GM12878 (cell line): ENCODE measurements around the gene GJC3. TPM values are rescaled to one million over a fixed set of nuclear protein-coding genes. Genes with fewer than 3 reads are reported as not detected.

Experiments
- ATAC-seq: fragments of 200-7000 bp; cut with Tn5 transposase; 3 replicates; pipeline ENCODE4 v1.9.1; 2020; ENCODE audit warnings: mild to moderate bottlenecking, moderate library complexity
- BruUV-seq: library from RNA; stranded (reverse); fragments of 400-500 nt; replicated peaks from 2 replicates; lab custom pipeline; 2021; lab: Mats Ljungman, UMichigan
- CTCF ChIA-PET: fragments of 300-600 bp; sonication (Branson Sonifier 250); formaldehyde crosslinking; extraction: SDS; loops from one replicate; lab custom pipeline; 2021; ENCODE audit warnings: inconsistent platforms; lab: Yijun Ruan, JAX
- POLR2A ChIA-PET: fragments of 350-600 bp; formaldehyde crosslinking; extraction: SDS; loops from one replicate; lab custom pipeline; 2021; ENCODE audit warnings: inconsistent platforms; lab: Charles Lee
- RAD21 ChIA-PET: fragments of 300-600 bp; sonication (Branson Sonifier 250); formaldehyde crosslinking; loops from one replicate; lab custom pipeline; 2023; ENCODE audit warnings: antibody characterized with exemption; ENCODE audit not compliant: unreplicated experiment; lab: Charles Lee
- SMC1A ChIA-PET: fragments of 300-600 bp; sonication (Branson Sonifier 250); formaldehyde crosslinking; loops from one replicate; lab custom pipeline; 2023; ENCODE audit not compliant: unreplicated experiment, uncharacterized antibody; lab: Charles Lee
- DNase-seq: peaks from one replicate; pipeline ENCODE4 v3.0.0-alpha.2; 2011; ENCODE audit warnings: low read depth, low spot score
- FAIRE-seq: peaks from 3 replicates; lab custom pipeline; 2011; peaks lifted over from hg19 to GRCh38; lab: Jason Lieb, UNC
- H2AFZ ChIP-seq: 2 replicates; pipeline ENCODE4 v1.6.0; 2011; ENCODE audit warnings: low read depth, low read length, control low read depth; ENCODE audit not compliant: control insufficient read depth
- H3K27ac ChIP-seq: 2 replicates; pipeline ENCODE4 v1.5.1; 2011; ENCODE audit warnings: control low read depth; ENCODE audit not compliant: control insufficient read depth, insufficient read depth
- H3K27me3 ChIP-seq, 2 experiments: replicated peaks in 1 of 2; 2 replicates each; pipeline versions ENCODE4 v1.6.0 to v1.6.1; 2011; ENCODE audit warnings: low read length in 1 of 2; ENCODE audit not compliant: control insufficient read depth in 2 of 2, insufficient read depth in 2 of 2
- H3K36me3 ChIP-seq, 2 experiments: 2 replicates each; pipeline ENCODE4 v1.5.1; 2011; ENCODE audit warnings: low read length in 1 of 2; ENCODE audit not compliant: control insufficient read depth in 2 of 2, insufficient read depth in 2 of 2
- H3K4me1 ChIP-seq: 2 replicates; pipeline ENCODE4 v1.6.1; 2011; ENCODE audit warnings: mild to moderate bottlenecking, low read length, moderate library complexity, mixed read lengths; ENCODE audit not compliant: control insufficient read depth, insufficient read depth
- H3K4me2 ChIP-seq: 2 replicates; pipeline ENCODE4 v1.6.0; 2011; ENCODE audit warnings: control low read depth; ENCODE audit not compliant: control insufficient read depth, insufficient read depth
- H3K4me3 ChIP-seq: fragments of 200-600 bp; sonication (generic); 2 replicates; pipeline ENCODE4 v1.5.1; 2016
- H3K79me2 ChIP-seq: 2 replicates; pipeline ENCODE4 v1.6.0; 2011; ENCODE audit warnings: low read length; ENCODE audit not compliant: control insufficient read depth, insufficient read depth
- H3K9ac ChIP-seq: 2 replicates; pipeline ENCODE4 v1.8.0; 2011; ENCODE audit warnings: low read length, control low read depth, mixed read lengths; ENCODE audit not compliant: control insufficient read depth, insufficient read depth
- H3K9me3 ChIP-seq: replicated peaks from 3 replicates; pipeline ENCODE4 v1.5.1; 2011; ENCODE audit warnings: mild to moderate bottlenecking, low read length; ENCODE audit not compliant: control insufficient read depth, insufficient read depth
- H4K20me1 ChIP-seq: 2 replicates; pipeline ENCODE4 v1.6.0; 2011; ENCODE audit not compliant: control insufficient read depth, insufficient read depth
- EP300 ChIP-seq, 2 experiments: fragments of 150-350 bp in 1 of 2; IDR thresholded peaks; 2 replicates each; pipeline ENCODE4 v1.6.1; 2011 to 2012; ENCODE audit warnings: low read depth in 2 of 2, low read length in 2 of 2, borderline replicate concordance in 1 of 2, improper control_type of control experiment in 1 of 2, inconsistent platforms in 1 of 2; ENCODE audit not compliant: control insufficient read depth in 1 of 2
- HDAC6 ChIP-seq: fragments of 200-600 bp; sonication (generic); IDR thresholded peaks from one replicate; pipeline ENCODE4 v1.8.0; 2017; ENCODE audit warnings: antibody characterized with exemption; ENCODE audit not compliant: unreplicated experiment
- WGBS: methylation state at CpG from one replicate; pipeline ENCODE4 v1.1.6; 2016; ENCODE audit warnings: low lambda C conversion rate; ENCODE audit not compliant: insufficient replicate concordance, insufficient coverage; ENCODE audit errors: missing lambda C conversion rate; 5-methylcytosine and 5-hydroxymethylcytosine counted together
- in situ Hi-C: fragments of 300-500 bp; cut with MboI; formaldehyde crosslinking; loops from 9 replicates; pipeline ENCODE4 v1.14.3; 2018; ENCODE audit warnings: mixed read lengths
- intact Hi-C: fragments of 100-400 bp; cut with micrococcal nuclease; formaldehyde crosslinking; loops from one replicate; pipeline ENCODE4 v1.14.2; 2022; ENCODE audit not compliant: unreplicated experiment
- polyA plus RNA-seq, 11 experiments: library from polyadenylated mRNA; depleted of rRNA in 4 of 11; unstranded in 6 of 11; stranded (reverse) in 5 of 11; fragments of >200 nt; fragmentation: Nextera tagmentation in 4 of 11; fragmentation: Illumina TruSeq in 1 of 11; extraction: Ambion mirVana in 4 of 11; extraction: Trizol in 1 of 11; gene quantifications; 1 replicate in 1 of 11; 2 replicates in 10 of 11; pipeline versions ENCODE4 v1.2.1 to v1.2.3, GENCODE V29; 2011 to 2016; ENCODE audit warnings: inconsistent platforms in 2 of 11, missing spikeins in 2 of 11, low read depth in 1 of 11
- total RNA-seq, 4 experiments: library from RNA; depleted of rRNA in 3 of 4; stranded (reverse); fragments of >200 nt in 3 of 4; fragmentation: Illumina TruSeq in 1 of 4; extraction: Trizol in 1 of 4; gene quantifications; 2 replicates each; pipeline versions ENCODE4 v1.2.1 to v1.2.3, GENCODE V29; 2013 to 2021
- TF ChIP-seq, protein P1 (sequence below): fragments of 450-650 bp; formaldehyde crosslinking; IDR thresholded peaks from 2 replicates; pipeline ENCODE4 v1.4.0; 2022; ENCODE audit warnings: mild to moderate bottlenecking, moderate library complexity

The GJC3 gene
- total and polyA plus RNA-seq, 10 of the 15 experiments (the other 5 are each of a cell fraction or from before 2014, with no cell fraction given) = 0.06 to 0.18 (median 0.09) TPM; not detected in 6

DNA sequence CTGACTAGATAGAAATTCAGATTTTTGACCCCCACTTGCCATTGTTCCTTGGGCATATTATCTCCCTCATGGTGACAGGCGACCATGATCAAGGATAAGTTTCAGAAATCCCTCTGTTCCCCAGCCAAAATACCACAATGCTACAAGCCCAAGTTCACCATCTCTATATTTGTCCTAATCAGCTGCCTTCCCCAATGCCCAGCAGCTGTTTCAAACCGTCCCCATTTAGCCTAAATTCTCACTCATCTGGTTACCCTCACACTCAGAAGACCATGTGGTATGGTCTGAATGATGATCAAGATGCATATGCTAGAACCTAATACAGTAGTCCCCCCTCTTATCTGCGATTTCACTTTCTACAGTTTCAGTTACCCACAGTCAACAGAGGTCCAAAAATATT, 956 bp upstream of the GJC3 start:
- in situ Hi-C loops = no loop called here
- no peak overlapping the region for H2AFZ ChIP-seq
- no peak overlapping the region for H3K4me2 ChIP-seq
- FAIRE-seq (no peak), DNase-seq (no peak), ATAC-seq (no peak)
- H3K79me2 ChIP-seq = no peaks in the 10 kb centered on the region
- no peaks in the 10 kb centered on the region for H4K20me1 ChIP-seq
- RAD21 ChIA-PET = interaction anchor here (1.0 kb wide), 1 partner anchor 17 kb away, joined by 4 read pairs; no protein-coding TSS in a partner anchor
- CTCF ChIA-PET = interaction anchor here (2.0 kb wide), 1 partner anchor 17 kb away, joined by 8 read pairs; no protein-coding TSS in a partner anchor
- H3K9me3 ChIP-seq = no peaks in the 10 kb centered on the region
- intact Hi-C loops = no loop called here
- no peaks in the 10 kb centered on the region for H3K36me3 ChIP-seq
- peaks cover 4 to 5% of the 10 kb centered on the region in 2 experiments; a peak in 3 of 4 replicates for H3K27me3 ChIP-seq
- POLR2A ChIA-PET = no interaction called here
- H3K9ac ChIP-seq = no peak overlapping the region
- TF ChIP-seq EP300 (IDR thresholded peaks at IDR 0.05; ENCODE audit: borderline replicate concordance in 1 of 2, control insufficient read depth in 1 of 2, low read depth in 2 of 2, low read length in 2 of 2) (no peak), HDAC6 (no peak)
- TF ChIP-seq, protein P1, sequence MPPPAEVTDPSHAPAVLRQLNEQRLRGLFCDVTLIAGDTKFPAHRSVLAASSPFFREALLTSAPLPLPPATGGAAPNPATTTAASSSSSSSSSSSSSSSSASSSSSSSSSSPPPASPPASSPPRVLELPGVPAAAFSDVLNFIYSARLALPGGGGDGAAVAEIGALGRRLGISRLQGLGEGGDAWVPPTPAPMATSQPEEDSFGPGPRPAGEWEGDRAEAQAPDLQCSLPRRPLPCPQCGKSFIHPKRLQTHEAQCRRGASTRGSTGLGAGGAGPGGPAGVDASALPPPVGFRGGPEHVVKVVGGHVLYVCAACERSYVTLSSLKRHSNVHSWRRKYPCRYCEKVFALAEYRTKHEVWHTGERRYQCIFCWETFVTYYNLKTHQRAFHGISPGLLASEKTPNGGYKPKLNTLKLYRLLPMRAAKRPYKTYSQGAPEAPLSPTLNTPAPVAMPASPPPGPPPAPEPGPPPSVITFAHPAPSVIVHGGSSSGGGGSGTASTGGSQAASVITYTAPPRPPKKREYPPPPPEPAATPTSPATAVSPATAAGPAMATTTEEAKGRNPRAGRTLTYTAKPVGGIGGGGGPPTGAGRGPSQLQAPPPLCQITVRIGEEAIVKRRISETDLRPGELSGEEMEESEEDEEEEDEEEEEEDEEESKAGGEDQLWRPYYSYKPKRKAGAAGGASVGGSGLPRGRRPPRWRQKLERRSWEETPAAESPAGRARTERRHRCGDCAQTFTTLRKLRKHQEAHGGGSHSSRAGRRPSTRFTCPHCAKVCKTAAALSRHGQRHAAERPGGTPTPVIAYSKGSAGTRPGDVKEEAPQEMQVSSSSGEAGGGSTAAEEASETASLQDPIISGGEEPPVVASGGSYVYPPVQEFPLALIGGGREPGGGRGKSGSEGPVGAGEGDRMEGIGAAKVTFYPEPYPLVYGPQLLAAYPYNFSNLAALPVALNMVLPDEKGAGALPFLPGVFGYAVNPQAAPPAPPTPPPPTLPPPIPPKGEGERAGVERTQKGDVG (CRISPR knock-in tag) = no peak
- H3K4me1 ChIP-seq = no peaks in the 10 kb centered on the region
- H3K27ac ChIP-seq = no peak overlapping the region
- SMC1A ChIA-PET = interaction anchor here (1.4 kb wide), 1 partner anchor 17 kb away, joined by 4 read pairs; no protein-coding TSS in a partner anchor
- BruUV-seq = no TSS peak
- no peak overlapping the region for H3K4me3 ChIP-seq
- 29% methylated on average over 3 of the region's 3 CpGs for WGBS
